ENCODE results near the gene MMP14.

The MMP14 gene

DNA sequence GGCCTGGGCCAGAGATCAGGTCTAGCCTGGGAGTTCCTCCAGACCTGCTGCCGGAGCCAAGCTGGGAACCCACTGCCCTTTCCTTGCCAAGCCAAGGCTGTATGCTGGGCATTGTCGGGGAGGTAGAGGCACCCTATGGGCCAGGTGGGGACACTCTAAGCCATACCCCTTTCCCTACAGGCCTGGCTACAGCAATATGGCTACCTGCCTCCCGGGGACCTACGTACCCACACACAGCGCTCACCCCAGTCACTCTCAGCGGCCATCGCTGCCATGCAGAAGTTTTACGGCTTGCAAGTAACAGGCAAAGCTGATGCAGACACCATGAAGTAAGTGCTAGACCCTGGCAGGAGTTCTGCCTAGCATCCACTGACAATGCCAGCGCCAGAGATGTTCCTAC lies 4.9 kb downstream of the MMP14 start:
- Histone ChIP-seq H4K20me1 (peaks cover 0 to 84% (median 5%) of the 10 kb centered on the region in 11 experiments; a peak in 8 of 22 replicates), H3K9me3 (replicated peaks in 1 of 11) (no peaks in the 10 kb centered on the region), H3K4me2 (peak overlapping the region in 4 of 11 experiments; percentile 16 to 98 (median 67); a peak in 6 of 22 replicates), H3K27me3 (peaks cover 0 to 39% (median 35%) of the 10 kb centered on the region in 11 experiments; a peak in 19 of 22 replicates), H3K4me3 (no peak overlapping the region), H3K27ac (peak overlapping the region in 1 of 11 experiments; percentile 25; a peak in 1 of 22 replicates), H3K9ac (peak overlapping the region in 2 of 11 experiments; percentile 28 to 39; a peak in 2 of 22 replicates), H3K36me3 (peaks cover 0 to 75% (median 0%) of the 10 kb centered on the region in 11 experiments; a peak in 8 of 22 replicates), H3K4me1 (peaks cover 40 to 85% (median 49%) of the 10 kb centered on the region in 10 experiments)
- TF ChIP-seq Cebpa-rat (IDR thresholded peaks at IDR 0.05), result no peak

DNA sequence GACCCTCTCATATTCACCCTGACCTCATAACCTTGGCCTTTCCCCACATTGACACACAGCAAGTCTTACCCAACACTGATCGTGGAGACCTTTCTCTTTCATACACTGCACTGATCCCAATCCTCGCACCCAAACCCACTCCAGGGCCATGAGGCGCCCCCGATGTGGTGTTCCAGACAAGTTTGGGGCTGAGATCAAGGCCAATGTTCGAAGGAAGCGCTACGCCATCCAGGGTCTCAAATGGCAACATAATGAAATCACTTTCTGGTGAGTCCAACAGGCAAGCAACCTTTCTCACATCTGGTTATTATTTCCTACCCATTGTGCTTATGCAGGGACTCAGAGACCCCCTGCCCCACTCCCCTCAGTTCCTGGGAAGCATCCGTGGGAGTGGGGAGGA lies 5.4 kb downstream of the MMP14 start:
- H3K4me2 ChIP-seq, result peak overlapping the region in 3 of 11 experiments; percentile 36 to 98 (median 45); a peak in 5 of 22 replicates
- no peak overlapping the region for H3K4me3 ChIP-seq
- peaks cover 0 to 80% (median 0%) of the 10 kb centered on the region in 11 experiments; a peak in 8 of 22 replicates for H3K36me3 ChIP-seq
- peak overlapping the region in 1 of 11 experiments; percentile 39; a peak in 2 of 22 replicates for H3K9ac ChIP-seq
- no peaks in the 10 kb centered on the region for H3K9me3 ChIP-seq (replicated peaks in 1 of 11)
- H3K27me3 ChIP-seq, result peaks cover 0 to 35% (median 30%) of the 10 kb centered on the region in 11 experiments; a peak in 19 of 22 replicates
- peaks cover 40 to 88% (median 49%) of the 10 kb centered on the region in 10 experiments for H3K4me1 ChIP-seq
- no peak for TF ChIP-seq Cebpa-rat (IDR thresholded peaks at IDR 0.05)
- no peak overlapping the region for H3K27ac ChIP-seq
- peaks cover 0 to 84% (median 5%) of the 10 kb centered on the region in 11 experiments; a peak in 8 of 22 replicates for H4K20me1 ChIP-seq

DNA sequence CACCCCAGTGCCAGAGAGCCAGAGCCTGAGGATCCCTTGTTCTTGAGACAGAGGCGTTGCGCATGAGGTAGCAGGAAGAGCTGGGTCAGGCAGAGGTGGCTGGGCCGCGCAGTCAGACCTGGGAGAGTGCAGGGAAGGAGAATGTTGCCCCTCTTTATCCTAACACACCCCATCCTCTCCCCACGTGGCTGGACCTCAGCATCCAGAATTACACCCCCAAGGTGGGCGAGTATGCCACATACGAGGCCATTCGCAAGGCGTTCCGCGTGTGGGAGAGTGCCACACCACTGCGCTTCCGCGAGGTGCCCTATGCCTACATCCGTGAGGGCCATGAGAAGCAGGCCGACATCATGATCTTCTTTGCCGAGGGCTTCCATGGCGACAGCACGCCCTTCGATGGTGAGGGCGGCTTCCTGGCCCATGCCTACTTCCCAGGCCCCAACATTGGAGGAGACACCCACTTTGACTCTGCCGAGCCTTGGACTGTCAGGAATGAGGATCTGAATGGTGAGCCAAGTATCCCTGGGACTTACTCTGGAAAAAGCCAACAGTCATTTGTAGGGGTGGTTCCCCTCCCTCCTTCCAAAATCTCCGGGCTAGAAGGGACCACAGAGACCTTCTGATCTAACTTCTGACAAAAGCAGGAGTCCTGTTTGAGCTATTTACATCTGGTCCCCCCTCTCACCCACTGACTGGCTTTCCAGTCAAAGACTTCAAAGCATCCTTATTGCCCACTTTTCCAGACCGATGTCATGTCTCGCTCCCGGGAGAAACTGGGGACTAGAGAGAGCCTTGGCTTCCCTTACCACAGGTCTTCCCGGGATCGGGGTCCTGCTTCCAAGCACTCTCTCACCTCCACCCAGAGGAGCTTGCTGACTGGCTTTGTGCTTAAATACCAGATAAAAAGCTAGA lies 6.1 kb downstream of the MMP14 start:
- peaks cover 0 to 83% (median 0%) of the 10 kb centered on the region in 11 experiments; a peak in 8 of 22 replicates for H3K36me3 ChIP-seq
- no peak for TF ChIP-seq Cebpa-rat (IDR thresholded peaks at IDR 0.05)
- H3K4me2 ChIP-seq, result peak overlapping the region in 5 of 11 experiments; percentile 21 to 98 (median 36); a peak in 7 of 22 replicates
- H3K9me3 ChIP-seq (replicated peaks in 1 of 11), result no peaks in the 10 kb centered on the region
- peaks cover 0 to 86% (median 1%) of the 10 kb centered on the region in 11 experiments; a peak in 8 of 22 replicates for H4K20me1 ChIP-seq
- H3K9ac ChIP-seq, result no peak overlapping the region; a peak in 2 of 22 replicates
- no peak overlapping the region for H3K27ac ChIP-seq
- peaks cover 33 to 92% (median 46%) of the 10 kb centered on the region in 10 experiments for H3K4me1 ChIP-seq
- no peak overlapping the region for H3K4me3 ChIP-seq
- peaks cover 0 to 28% (median 23%) of the 10 kb centered on the region in 11 experiments; a peak in 19 of 22 replicates for H3K27me3 ChIP-seq

DNA sequence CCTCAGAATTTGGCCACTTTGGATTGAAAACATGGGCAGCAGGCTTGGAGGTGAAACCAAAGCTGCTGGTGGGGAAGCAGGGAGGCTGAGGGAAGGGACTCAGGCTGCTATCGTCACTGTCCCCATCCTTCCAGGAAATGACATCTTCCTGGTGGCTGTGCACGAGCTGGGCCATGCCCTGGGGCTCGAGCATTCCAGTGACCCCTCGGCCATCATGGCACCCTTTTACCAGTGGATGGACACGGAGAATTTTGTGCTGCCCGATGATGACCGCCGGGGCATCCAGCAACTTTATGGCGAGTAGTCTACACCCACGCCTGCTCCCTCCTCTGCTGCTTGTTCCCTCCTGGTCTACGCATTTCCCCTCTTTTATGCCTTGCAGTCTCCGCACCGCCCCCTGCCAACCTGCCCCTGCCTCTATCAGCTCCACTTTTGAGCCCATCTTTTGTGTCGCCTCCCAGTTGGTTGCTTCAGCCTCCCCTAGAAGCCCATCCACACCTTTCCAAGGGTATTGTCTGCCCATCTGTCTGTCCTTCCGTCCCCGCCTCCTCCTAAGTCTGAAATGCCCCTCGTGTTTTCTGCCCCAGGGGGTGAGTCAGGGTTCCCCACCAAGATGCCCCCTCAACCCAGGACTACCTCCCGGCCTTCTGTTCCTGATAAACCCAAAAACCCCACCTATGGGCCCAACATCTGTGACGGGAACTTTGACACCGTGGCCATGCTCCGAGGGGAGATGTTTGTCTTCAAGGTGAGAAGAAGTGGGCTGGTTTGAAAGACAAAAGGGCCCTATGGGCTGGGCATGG lies 6.9 kb downstream of the MMP14 start:
- Histone ChIP-seq H3K9me3 (replicated peaks in 1 of 11) (no peaks in the 10 kb centered on the region), H3K36me3 (peaks cover 0 to 83% (median 0%) of the 10 kb centered on the region in 11 experiments; a peak in 8 of 22 replicates), H3K9ac (0 out of 22 replicates have a peak overlapping the region, but pooled peaks of 2 of the 11 experiments have one; percentile 1 to 2), H3K27me3 (peaks cover 0 to 19% (median 14%) of the 10 kb centered on the region in 11 experiments; a peak in 18 of 22 replicates), H3K4me3 (no peak overlapping the region), H3K4me1 (peaks cover 33 to 96% (median 46%) of the 10 kb centered on the region in 10 experiments), H3K27ac (no peak overlapping the region), H4K20me1 (peaks cover 0 to 90% (median 0%) of the 10 kb centered on the region in 11 experiments; a peak in 6 of 22 replicates), H3K4me2 (peak overlapping the region in 5 of 11 experiments; percentile 21 to 98 (median 36); a peak in 6 of 22 replicates)
- TF ChIP-seq Cebpa-rat (IDR thresholded peaks at IDR 0.05), result no peak

DNA sequence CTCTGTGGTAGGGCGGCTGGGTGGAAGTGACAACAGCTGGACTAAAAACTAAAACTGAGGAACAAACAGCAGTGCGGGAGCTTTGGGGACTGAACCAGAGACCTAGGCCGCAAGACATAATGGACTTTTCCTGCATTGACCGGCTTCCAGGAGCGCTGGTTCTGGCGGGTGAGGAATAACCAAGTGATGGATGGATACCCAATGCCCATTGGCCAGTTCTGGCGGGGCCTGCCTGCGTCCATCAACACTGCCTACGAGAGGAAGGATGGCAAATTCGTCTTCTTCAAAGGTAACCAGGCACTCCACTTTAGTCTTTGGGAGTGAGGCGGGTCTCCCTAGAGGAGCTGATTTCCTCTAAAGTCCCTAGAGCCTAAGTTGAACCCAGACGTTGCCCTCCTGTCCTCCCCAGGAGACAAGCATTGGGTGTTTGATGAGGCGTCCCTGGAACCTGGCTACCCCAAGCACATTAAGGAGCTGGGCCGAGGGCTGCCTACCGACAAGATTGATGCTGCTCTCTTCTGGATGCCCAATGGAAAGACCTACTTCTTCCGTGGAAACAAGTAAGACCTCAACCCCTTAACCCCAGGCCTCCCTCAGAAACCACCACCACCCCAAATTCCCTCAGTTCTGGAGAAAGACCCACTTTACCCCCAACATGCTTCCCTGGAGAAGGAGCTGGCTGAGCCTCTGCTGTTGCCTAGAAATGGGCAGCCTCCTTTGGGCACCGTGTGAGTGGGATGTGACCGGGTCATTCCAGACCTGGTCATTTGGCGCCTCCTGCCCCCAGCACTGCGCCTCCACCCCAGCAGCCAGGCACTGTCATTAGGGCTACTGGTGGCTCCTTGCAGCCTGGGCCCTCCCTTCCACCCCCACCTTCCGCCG lies 8.1 kb downstream of the MMP14 start:
- H3K36me3 ChIP-seq, result peaks cover 0 to 80% (median 0%) of the 10 kb centered on the region in 11 experiments; a peak in 8 of 22 replicates
- no peak overlapping the region for H3K4me3 ChIP-seq
- no peak for TF ChIP-seq Cebpa-rat (IDR thresholded peaks at IDR 0.05)
- H3K4me2 ChIP-seq, result peak overlapping the region in 8 of 11 experiments; percentile 3 to 72 (median 41); a peak in 13 of 22 replicates
- H3K9me3 ChIP-seq (replicated peaks in 1 of 11), result no peaks in the 10 kb centered on the region
- peaks cover 33 to 97% (median 46%) of the 10 kb centered on the region in 10 experiments for H3K4me1 ChIP-seq
- H4K20me1 ChIP-seq, result peaks cover 0 to 79% (median 0%) of the 10 kb centered on the region in 11 experiments; a peak in 6 of 22 replicates
- no peak overlapping the region for H3K27ac ChIP-seq
- peaks cover 0 to 8% (median 3%) of the 10 kb centered on the region in 11 experiments; a peak in 15 of 22 replicates for H3K27me3 ChIP-seq
- H3K9ac ChIP-seq, result peak overlapping the region in 2 of 11 experiments; percentile 22 to 40; a peak in 2 of 22 replicates

DNA sequence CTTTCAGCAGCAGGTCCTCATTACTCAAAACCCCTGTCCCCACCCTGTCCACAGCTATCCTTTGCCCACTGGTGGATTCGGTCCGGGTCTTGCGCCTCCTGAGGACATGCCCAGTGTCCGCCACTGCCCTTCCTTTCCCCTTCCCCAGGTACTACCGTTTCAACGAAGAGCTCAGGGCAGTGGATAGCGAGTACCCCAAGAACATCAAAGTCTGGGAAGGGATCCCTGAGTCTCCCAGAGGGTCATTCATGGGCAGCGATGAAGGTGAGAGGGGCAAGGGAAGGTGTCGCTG lies 8.7 kb downstream of the MMP14 start:
- Histone ChIP-seq H3K4me1 (peaks cover 36 to 97% (median 46%) of the 10 kb centered on the region in 10 experiments), H3K9me3 (replicated peaks in 1 of 11) (no peaks in the 10 kb centered on the region), H3K36me3 (peaks cover 0 to 75% (median 0%) of the 10 kb centered on the region in 11 experiments; a peak in 8 of 22 replicates)

More for the DNA sequence above, 8.7 kb downstream of the MMP14 start:
- TF ChIP-seq Cebpa-rat (IDR thresholded peaks at IDR 0.05), result no peak
- Histone ChIP-seq H3K9ac (peak overlapping the region in 1 of 11 experiments; percentile 64; a peak in 2 of 22 replicates), H3K27ac (no peak overlapping the region), H3K4me3 (no peak overlapping the region), H3K27me3 (peaks cover 0 to 2% (median 0%) of the 10 kb centered on the region in 11 experiments; a peak in 2 of 22 replicates), H3K4me2 (peak overlapping the region in 3 of 11 experiments; percentile 72 to 75 (median 72); a peak in 5 of 22 replicates), H4K20me1 (peaks cover 0 to 73% (median 0%) of the 10 kb centered on the region in 11 experiments; a peak in 6 of 22 replicates)
